Measurements from ENCODE around the gene SAMD9.
"Not testable (repeated sequence)": the region's sequence is repeated elsewhere in the genome, so short reads cannot be mapped to it uniquely, and the experiment has no call there.

The SAMD9 gene

DNA sequence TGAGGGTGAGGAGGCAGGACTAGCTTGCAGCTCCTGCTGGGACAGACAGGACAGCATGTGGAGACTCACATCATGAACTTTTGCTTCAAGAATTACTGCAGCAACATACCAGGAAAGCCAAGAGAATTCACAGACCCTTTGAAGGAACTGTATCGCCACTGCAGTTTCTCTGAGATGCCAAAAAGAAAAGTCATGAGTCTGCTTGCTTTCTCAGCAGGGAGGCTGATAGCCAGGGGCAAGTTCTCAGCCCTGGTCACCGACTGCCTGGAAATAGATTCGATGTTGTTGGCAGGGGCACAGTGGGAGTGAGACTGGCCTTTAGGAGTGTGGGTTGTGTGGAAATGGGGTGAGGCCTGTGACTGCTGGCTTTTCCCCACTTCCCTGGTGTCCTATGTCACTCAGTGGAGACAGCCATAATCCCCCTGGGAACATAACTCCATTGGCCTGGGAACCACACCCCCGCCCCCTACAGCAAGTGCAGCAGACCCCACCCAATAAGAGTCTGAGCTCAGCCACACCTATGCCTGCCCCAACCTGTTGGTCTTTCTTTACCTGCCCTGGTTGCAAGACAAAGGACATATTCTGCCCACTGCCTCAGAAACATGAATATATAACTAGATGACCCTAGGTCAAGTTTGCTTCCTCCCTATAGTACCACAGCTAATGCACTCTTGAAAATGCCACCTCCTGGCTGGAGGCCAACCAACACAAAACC lies 1.6 kb upstream of the SAMD9 start:
- Histone ChIP-seq H3K27me3 (ENCODE audit: control insufficient read depth, insufficient read depth, low read length) (no peaks in the 10 kb centered on the region), H3K9ac (ENCODE audit: low read depth, low read length) (no peak overlapping the region), H3K9me3 (ENCODE audit: control insufficient read depth, insufficient read depth, low read length) (no peaks in the 10 kb centered on the region), H3K4me1 (ENCODE audit: control insufficient read depth, insufficient read depth, low read length) (peaks cover 6% of the 10 kb centered on the region), H3K36me3 (ENCODE audit: control insufficient read depth, insufficient read depth, low read length) (no peaks in the 10 kb centered on the region), H3K4me3 (ENCODE audit: low read depth, low read length) (no peak overlapping the region)

DNA sequence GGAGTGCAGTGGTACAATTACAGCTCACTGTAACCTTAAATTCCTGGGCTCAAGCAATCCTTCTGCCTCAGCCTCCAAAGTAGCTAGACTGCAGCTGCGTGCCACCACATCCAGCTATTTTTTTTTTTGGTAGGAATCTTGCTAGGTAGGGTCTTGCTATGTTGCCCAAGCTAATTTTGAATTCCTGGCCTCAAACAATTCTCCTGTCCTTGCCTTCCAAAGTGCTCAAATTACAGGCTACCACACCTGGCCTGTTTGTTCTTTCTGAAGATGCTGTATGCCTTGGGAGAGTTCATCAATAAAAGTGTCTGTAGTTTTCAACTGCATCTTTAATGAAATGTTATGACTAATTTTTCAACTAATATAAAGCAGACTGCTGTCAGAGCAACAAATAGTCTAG lies 452 bp downstream of the SAMD9 start:
- H3K9ac ChIP-seq (ENCODE audit: low read depth, low read length) = no peak overlapping the region
- H3K4me3 ChIP-seq (ENCODE audit: low read depth, low read length) = no peak overlapping the region
- no peaks in the 10 kb centered on the region for H3K27me3 ChIP-seq (ENCODE audit: control insufficient read depth, insufficient read depth, low read length)
- H3K36me3 ChIP-seq (ENCODE audit: control insufficient read depth, insufficient read depth, low read length) = no peaks in the 10 kb centered on the region
- no peaks in the 10 kb centered on the region for H3K9me3 ChIP-seq (ENCODE audit: control insufficient read depth, insufficient read depth, low read length)
- H3K4me1 ChIP-seq (ENCODE audit: control insufficient read depth, insufficient read depth, low read length) = peaks cover 6% of the 10 kb centered on the region

- H3K4me1 ChIP-seq (ENCODE audit: control insufficient read depth, insufficient read depth, low read length) = peaks cover 6% of the 10 kb centered on the region
- no peak overlapping the region for H3K9ac ChIP-seq (ENCODE audit: low read depth, low read length)
- no peaks in the 10 kb centered on the region for H3K36me3 ChIP-seq (ENCODE audit: control insufficient read depth, insufficient read depth, low read length)
- H3K9me3 ChIP-seq (ENCODE audit: control insufficient read depth, insufficient read depth, low read length) = no peaks in the 10 kb centered on the region
- no peaks in the 10 kb centered on the region for H3K27me3 ChIP-seq (ENCODE audit: control insufficient read depth, insufficient read depth, low read length)
- H3K4me3 ChIP-seq (ENCODE audit: low read depth, low read length) = no peak overlapping the region
Measured at GRCh38 chr7:93115796-93116195, 2.0 kb downstream of the SAMD9 start.

DNA sequence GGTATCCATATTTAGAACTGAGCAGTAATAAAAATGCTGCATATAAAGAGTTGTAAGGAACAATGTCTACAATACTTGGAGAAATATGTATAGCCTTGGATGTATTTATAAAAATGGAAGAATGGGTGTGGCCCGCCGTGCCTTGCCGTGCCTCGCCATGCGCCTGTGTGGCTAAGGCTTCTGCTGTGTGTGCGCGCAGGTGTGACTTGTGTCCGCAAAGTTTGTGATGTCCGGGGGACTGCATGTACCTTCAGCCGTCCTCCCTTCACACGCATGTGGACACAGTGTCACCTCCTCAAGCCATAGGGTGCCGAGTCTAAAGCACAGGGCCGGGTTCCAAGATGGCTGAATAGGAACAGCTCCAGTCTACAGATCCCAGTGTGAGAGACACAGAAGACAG lies 9.8 kb downstream of the SAMD9 start:
- H3K4me1 ChIP-seq (ENCODE audit: control insufficient read depth, insufficient read depth, low read length) = no peaks in the 10 kb centered on the region
- no peak overlapping the region for H3K4me3 ChIP-seq (ENCODE audit: low read depth, low read length)
- no peaks in the 10 kb centered on the region for H3K9me3 ChIP-seq (ENCODE audit: control insufficient read depth, insufficient read depth, low read length)
- H3K9ac ChIP-seq (ENCODE audit: low read depth, low read length) = no peak overlapping the region
- H3K36me3 ChIP-seq (ENCODE audit: control insufficient read depth, insufficient read depth, low read length) = no peaks in the 10 kb centered on the region
- H3K27me3 ChIP-seq (ENCODE audit: control insufficient read depth, insufficient read depth, low read length) = no peaks in the 10 kb centered on the region

- Histone ChIP-seq H3K4me1 (ENCODE audit: control insufficient read depth, insufficient read depth, low read length) (no peaks in the 10 kb centered on the region), H3K4me3 (ENCODE audit: low read depth, low read length) (no peak overlapping the region), H3K9ac (ENCODE audit: low read depth, low read length) (no peak overlapping the region), H3K9me3 (ENCODE audit: control insufficient read depth, insufficient read depth, low read length) (no peaks in the 10 kb centered on the region), H3K36me3 (ENCODE audit: control insufficient read depth, insufficient read depth, low read length) (no peaks in the 10 kb centered on the region), H3K27me3 (ENCODE audit: control insufficient read depth, insufficient read depth, low read length) (no peaks in the 10 kb centered on the region)
Measured at GRCh38 chr7:93097388-93097787, 20.4 kb downstream of the SAMD9 start.

DNA sequence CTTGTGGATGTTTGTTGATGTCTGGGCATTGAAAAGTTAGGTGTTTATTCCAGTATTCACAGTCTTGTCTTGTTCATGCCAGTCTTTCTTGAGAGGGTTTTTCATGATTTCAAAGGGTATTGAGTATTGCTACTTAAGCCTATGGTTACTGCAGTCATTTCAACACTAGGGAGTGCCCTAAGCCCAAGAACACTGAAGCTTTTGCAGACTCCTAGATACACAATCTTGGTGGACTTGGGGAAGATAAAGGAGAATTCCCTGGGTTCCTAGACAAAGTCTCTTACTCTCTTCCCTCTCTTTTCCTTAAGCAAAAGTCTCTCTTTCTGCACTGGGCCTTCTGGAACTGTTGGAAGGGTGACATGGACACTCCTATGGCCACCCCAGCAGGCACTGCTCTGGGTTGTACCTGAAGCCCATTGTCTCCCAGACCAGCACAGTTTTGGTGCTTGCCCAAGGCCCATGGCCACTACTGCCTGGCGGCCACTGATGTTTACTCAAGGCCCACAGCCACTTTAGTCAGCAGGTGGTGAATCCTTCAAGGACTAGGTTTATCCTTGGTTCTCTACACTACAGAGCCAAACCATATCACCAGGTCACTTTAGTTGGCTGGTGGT lies 24.9 kb downstream of the SAMD9 start:
- Histone ChIP-seq H3K27me3 (ENCODE audit: control insufficient read depth, insufficient read depth, low read length) (no peaks in the 10 kb centered on the region), H3K4me1 (ENCODE audit: control insufficient read depth, insufficient read depth, low read length) (no peaks in the 10 kb centered on the region), H3K4me3 (ENCODE audit: low read depth, low read length) (no peak overlapping the region), H3K9ac (ENCODE audit: low read depth, low read length) (no peak overlapping the region), H3K9me3 (ENCODE audit: control insufficient read depth, insufficient read depth, low read length) (no peaks in the 10 kb centered on the region), H3K36me3 (ENCODE audit: control insufficient read depth, insufficient read depth, low read length) (no peaks in the 10 kb centered on the region)

- H3K9me3 ChIP-seq (ENCODE audit: control insufficient read depth, insufficient read depth, low read length); H3K27me3 ChIP-seq (ENCODE audit: control insufficient read depth, insufficient read depth, low read length); H3K9ac ChIP-seq (ENCODE audit: low read depth, low read length); H3K4me1 ChIP-seq (ENCODE audit: control insufficient read depth, insufficient read depth, low read length); H3K36me3 ChIP-seq (ENCODE audit: control insufficient read depth, insufficient read depth, low read length); H3K4me3 ChIP-seq (ENCODE audit: low read depth, low read length): not testable (repeated sequence)
Measured at GRCh38 chr7:93073357-93073756, 44.4 kb downstream of the SAMD9 start.

DNA sequence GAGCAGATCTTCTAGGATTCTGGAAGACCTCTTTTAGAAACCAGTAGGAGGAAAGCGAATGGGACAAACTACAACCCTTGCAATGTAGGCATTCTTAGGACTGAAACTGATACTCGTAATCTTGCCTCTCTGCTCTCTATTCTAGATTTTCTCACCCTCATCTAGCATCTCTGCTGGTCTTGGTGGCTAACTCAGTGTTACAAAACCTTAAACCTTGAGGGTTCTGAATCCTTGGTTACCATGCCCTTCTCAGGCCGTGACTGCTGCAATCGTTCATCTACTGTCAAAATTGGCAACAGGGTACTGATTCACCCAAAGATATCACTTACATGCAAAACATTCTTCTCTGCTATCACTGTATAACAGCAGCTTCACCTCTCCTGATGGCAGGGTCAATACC lies 55.2 kb downstream of the SAMD9 start:
- no peak overlapping the region for H3K9ac ChIP-seq (ENCODE audit: low read depth, low read length)
- no peaks in the 10 kb centered on the region for H3K27me3 ChIP-seq (ENCODE audit: control insufficient read depth, insufficient read depth, low read length)
- H3K4me1 ChIP-seq (ENCODE audit: control insufficient read depth, insufficient read depth, low read length) = peaks cover 3% of the 10 kb centered on the region
- no peak overlapping the region for H3K4me3 ChIP-seq (ENCODE audit: low read depth, low read length)
- no peaks in the 10 kb centered on the region for H3K9me3 ChIP-seq (ENCODE audit: control insufficient read depth, insufficient read depth, low read length)
- no peaks in the 10 kb centered on the region for H3K36me3 ChIP-seq (ENCODE audit: control insufficient read depth, insufficient read depth, low read length)

DNA sequence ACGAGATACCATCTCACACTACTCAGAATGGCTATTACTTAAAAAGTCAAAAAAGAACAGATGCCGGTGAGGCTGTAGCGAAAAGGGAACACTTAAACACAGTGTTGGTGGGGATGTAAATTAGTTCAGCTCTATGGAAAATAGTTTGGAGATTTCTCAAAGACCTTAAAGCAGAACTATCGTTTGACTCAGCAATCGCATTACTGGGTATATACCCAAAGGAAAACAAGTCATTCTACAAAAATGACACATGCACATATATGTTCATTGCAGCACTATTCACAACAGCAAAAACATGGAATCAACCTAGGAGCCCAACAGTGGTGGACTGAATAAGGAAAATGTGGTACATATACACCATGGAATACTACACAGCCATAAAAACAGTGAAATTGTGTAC lies 56.9 kb downstream of the SAMD9 start:
- Histone ChIP-seq H3K4me3 (ENCODE audit: low read depth, low read length) (no peak overlapping the region), H3K4me1 (ENCODE audit: control insufficient read depth, insufficient read depth, low read length) (peaks cover 3% of the 10 kb centered on the region), H3K27me3 (ENCODE audit: control insufficient read depth, insufficient read depth, low read length) (no peaks in the 10 kb centered on the region), H3K9ac (ENCODE audit: low read depth, low read length) (no peak overlapping the region), H3K36me3 (ENCODE audit: control insufficient read depth, insufficient read depth, low read length) (no peaks in the 10 kb centered on the region), H3K9me3 (ENCODE audit: control insufficient read depth, insufficient read depth, low read length) (no peaks in the 10 kb centered on the region)

GRCh38 chr7:93060025-93060424 lies 57.8 kb downstream of the SAMD9 start:
- Histone ChIP-seq H3K4me3 (ENCODE audit: low read depth, low read length) (no peak overlapping the region), H3K9me3 (ENCODE audit: control insufficient read depth, insufficient read depth, low read length) (no peaks in the 10 kb centered on the region), H3K9ac (ENCODE audit: low read depth, low read length) (no peak overlapping the region), H3K36me3 (ENCODE audit: control insufficient read depth, insufficient read depth, low read length) (no peaks in the 10 kb centered on the region), H3K4me1 (ENCODE audit: control insufficient read depth, insufficient read depth, low read length) (peaks cover 3% of the 10 kb centered on the region), H3K27me3 (ENCODE audit: control insufficient read depth, insufficient read depth, low read length) (no peaks in the 10 kb centered on the region)

GRCh38 chr7:93056621-93057020 lies 61.2 kb downstream of the SAMD9 start:
- H3K4me3 ChIP-seq (ENCODE audit: low read depth, low read length); H3K4me1 ChIP-seq (ENCODE audit: control insufficient read depth, insufficient read depth, low read length); H3K9ac ChIP-seq (ENCODE audit: low read depth, low read length); H3K36me3 ChIP-seq (ENCODE audit: control insufficient read depth, insufficient read depth, low read length); H3K27me3 ChIP-seq (ENCODE audit: control insufficient read depth, insufficient read depth, low read length); H3K9me3 ChIP-seq (ENCODE audit: control insufficient read depth, insufficient read depth, low read length): not testable (repeated sequence)

DNA sequence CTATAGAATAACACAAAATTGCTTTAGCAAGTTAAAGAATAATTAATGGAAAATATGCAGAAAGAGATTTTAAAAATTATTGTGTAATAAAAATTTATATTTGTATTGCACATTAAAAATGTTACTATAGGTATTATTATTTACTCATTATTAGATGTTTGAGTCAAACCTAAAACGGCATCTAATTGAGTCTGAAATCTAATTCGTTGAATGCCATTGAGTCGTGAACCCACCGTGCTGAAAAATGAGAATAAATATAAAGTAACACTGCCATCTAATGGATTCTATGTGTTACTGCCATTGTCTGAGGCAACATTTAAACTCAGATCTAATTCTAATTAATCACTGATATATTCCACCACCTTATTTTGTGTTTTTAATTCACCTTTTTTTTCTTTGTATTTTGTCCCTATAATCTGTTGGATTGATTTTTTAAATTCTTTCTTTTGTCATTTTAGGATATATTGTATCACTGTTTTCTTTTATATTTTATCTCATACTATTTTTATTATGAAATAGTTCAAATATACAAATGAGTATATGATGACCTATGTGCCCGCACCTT lies 62.2 kb downstream of the SAMD9 start:
- Histone ChIP-seq H3K36me3 (ENCODE audit: control insufficient read depth, insufficient read depth, low read length) (no peaks in the 10 kb centered on the region), H3K4me1 (ENCODE audit: control insufficient read depth, insufficient read depth, low read length) (no peaks in the 10 kb centered on the region), H3K9ac (ENCODE audit: low read depth, low read length) (no peak overlapping the region), H3K27me3 (ENCODE audit: control insufficient read depth, insufficient read depth, low read length) (no peaks in the 10 kb centered on the region), H3K9me3 (ENCODE audit: control insufficient read depth, insufficient read depth, low read length) (no peaks in the 10 kb centered on the region), H3K4me3 (ENCODE audit: low read depth, low read length) (no peak overlapping the region)
